ENCODE measurements around the gene PBXIP1. TPM values are rescaled to one million over a fixed set of nuclear protein-coding genes. Genes with fewer than 3 reads are reported as not detected.
"Not testable (repeated sequence)": the region's sequence is repeated elsewhere in the genome, so short reads cannot be mapped to it uniquely, and the experiment has no call there.

PBXIP1 gene
- total RNA-seq, 2 experiments from 2014 or later, result 17.7 to 19.4 TPM

DNA sequence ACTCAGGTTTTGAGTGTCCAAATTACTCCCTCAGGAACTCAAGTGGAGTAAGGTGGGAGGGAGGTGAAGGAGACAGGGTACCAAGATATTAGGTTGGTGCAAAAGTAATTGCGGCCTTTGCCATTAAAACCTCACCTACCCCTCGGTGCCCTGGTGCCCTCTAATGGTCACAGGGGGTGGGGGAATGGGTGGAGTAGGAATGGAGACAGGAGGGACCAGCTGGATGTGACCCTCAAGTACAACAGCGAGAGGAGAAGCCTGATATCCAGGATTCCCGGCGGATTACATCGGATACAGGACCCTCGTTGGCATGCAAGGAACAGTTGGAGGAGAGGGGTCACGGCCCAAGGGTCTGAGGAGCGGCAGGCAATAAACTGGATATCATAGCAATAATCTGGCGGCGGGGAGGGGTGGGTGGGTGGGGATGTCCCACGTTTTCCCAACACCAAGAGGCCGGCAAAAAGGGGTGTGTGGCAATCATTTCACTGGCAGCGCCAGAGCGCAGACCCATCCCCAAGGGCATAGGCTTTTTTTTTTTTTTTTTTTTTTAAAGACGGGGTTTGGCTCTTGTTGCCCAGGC lies 42.4 kb upstream of the PBXIP1 start:
- TF ChIP-seq, protein P1, sequence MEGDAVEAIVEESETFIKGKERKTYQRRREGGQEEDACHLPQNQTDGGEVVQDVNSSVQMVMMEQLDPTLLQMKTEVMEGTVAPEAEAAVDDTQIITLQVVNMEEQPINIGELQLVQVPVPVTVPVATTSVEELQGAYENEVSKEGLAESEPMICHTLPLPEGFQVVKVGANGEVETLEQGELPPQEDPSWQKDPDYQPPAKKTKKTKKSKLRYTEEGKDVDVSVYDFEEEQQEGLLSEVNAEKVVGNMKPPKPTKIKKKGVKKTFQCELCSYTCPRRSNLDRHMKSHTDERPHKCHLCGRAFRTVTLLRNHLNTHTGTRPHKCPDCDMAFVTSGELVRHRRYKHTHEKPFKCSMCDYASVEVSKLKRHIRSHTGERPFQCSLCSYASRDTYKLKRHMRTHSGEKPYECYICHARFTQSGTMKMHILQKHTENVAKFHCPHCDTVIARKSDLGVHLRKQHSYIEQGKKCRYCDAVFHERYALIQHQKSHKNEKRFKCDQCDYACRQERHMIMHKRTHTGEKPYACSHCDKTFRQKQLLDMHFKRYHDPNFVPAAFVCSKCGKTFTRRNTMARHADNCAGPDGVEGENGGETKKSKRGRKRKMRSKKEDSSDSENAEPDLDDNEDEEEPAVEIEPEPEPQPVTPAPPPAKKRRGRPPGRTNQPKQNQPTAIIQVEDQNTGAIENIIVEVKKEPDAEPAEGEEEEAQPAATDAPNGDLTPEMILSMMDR (IDR thresholded peaks at IDR 0.05), result no peak
- ATAC-seq (no peak), DNase-seq (no peak)
- Mint-ChIP-seq H3K9me3 (no peaks in the 10 kb centered on the region), H3K27me3 (no peaks in the 10 kb centered on the region), H3K36me3 (ENCODE audit: low read depth) (no peaks in the 10 kb centered on the region), H3K4me3 (peak overlapping the region; percentile 40), H3K27ac (peak overlapping the region; percentile 49), H3K4me1 (ENCODE audit: low read depth) (peaks cover 35% of the 10 kb centered on the region)
- ChIA-PET CTCF (interaction anchor here (0.8 to 5.3 kb wide), 27 partner anchors 8 to 439 kb away, joined by 3 to 108 read pairs (median 6); partner anchors contain the start of genes ADAM15, CKS1B, EFNA4 and FLAD1), POLR2A (interaction anchor here (0.7 to 8.6 kb wide), 10 partner anchors 8 to 56 kb away, joined by 3 to 85 read pairs (median 7); partner anchors contain the start of genes ADAM15, CKS1B, FLAD1 and PYGO2)
- intact Hi-C loops (cut with micrococcal nuclease), result loop anchor here (5.0 kb wide), 1 partner anchor 36 kb away; the partner anchor contains the start of gene PYGO2

- no peaks in the 10 kb centered on the region for H3K36me3 Mint-ChIP-seq (ENCODE audit: low read depth)
- H3K27ac Mint-ChIP-seq, result peak overlapping the region; percentile 7
- ATAC-seq (no peak), DNase-seq (no peak)
- no peak overlapping the region for H3K4me3 Mint-ChIP-seq
- intact Hi-C loops (cut with micrococcal nuclease), result loop anchor here (5.0 kb wide), 1 partner anchor 35 kb away; the partner anchor contains the start of gene PYGO2
- no peaks in the 10 kb centered on the region for H3K27me3 Mint-ChIP-seq
- H3K9me3 Mint-ChIP-seq, result no peaks in the 10 kb centered on the region
- ChIA-PET POLR2A (interaction anchor here (0.6 to 8.6 kb wide), 7 partner anchors 9 to 61 kb away, joined by 3 to 85 read pairs (median 3); partner anchors contain the start of genes CKS1B, FLAD1, PMVK and SHC1), CTCF (interaction anchor here (1.0 to 5.3 kb wide), 5 partner anchors 14 to 53 kb away, joined by 3 to 108 read pairs (median 6); partner anchors contain the start of genes CKS1B, FLAD1, PYGO2 and SHC1)
- peaks cover 35% of the 10 kb centered on the region for H3K4me1 Mint-ChIP-seq (ENCODE audit: low read depth)
- TF ChIP-seq, protein P1 (IDR thresholded peaks at IDR 0.05), result no peak
Observed at GRCh38 chr1:154996966-154997701, 41.2 kb upstream of the PBXIP1 start.

DNA sequence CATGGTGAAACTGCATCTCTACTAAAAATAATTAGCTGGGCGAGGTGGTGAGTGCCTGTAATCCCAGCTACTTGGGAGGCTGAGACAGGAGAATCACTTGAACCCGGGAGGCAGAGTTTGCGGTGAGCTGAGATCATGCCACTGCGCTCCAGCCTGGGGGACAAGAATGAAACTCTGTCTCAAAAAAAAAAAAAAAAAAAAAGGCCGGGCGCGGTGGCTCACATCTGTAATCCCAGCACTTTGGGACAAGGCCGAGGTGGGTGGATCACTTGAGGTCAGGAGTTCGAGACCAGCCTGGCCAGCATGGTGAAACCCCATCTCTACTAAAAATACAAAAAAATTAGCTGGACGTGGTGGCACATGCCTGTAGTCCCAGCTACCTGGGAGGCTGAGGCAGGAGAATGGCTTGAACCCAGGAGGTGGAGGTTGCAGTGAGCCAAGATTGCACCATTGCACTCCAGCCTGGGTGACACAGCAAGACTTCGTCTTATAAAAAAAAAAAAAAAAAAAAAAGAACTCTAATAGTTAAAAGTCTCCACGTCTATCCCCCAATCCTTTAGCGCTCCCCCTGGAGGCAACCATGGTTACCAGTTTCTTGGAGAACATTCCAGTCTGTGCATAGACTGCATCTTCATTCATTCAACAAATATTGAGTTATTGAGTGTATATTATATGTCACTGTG lies 39.5 kb upstream of the PBXIP1 start:
- H3K27ac Mint-ChIP-seq, result not testable (repeated sequence)

DNA sequence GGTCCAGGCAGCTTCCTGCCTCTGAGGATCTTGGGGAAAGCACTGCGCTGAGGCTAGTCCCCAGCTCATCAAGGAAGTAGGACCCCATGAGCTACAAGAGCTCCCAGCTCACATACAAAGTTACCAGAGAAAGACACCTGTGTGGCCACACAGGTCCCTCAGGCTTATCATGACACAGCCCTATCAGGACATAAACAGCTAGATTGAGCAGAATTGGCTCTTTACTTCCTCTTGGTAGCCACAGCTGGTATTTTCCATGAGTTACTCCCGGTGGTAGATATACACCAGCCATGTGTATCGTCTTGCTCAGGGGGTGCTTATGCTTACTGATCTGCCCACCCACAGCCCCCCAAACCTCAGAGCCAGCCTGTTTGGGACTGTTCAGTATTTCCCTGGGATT lies 38.7 kb upstream of the PBXIP1 start:
- H3K27ac Mint-ChIP-seq, result no peak overlapping the region
- no peaks in the 10 kb centered on the region for H3K9me3 Mint-ChIP-seq
- POLR2A ChIA-PET, result interaction anchor here (0.7 to 8.6 kb wide), 6 partner anchors 11 to 43 kb away, joined by 3 to 85 read pairs (median 3); partner anchors contain the start of gene FLAD1
- H3K36me3 Mint-ChIP-seq (ENCODE audit: low read depth), result peaks cover 4% of the 10 kb centered on the region
- H3K27me3 Mint-ChIP-seq, result no peaks in the 10 kb centered on the region
- CTCF ChIA-PET, result interaction anchor here (0.8 to 3.1 kb wide), 8 partner anchors 11 to 91 kb away, joined by 3 to 25 read pairs (median 7); partner anchors contain the start of genes ADAM15, FLAD1 and PBXIP1
- no peak for ATAC-seq
- intact Hi-C loops (cut with micrococcal nuclease), result no loop called here
- TF ChIP-seq, protein P1 (IDR thresholded peaks at IDR 0.05), result no peak
- peaks cover 29% of the 10 kb centered on the region for H3K4me1 Mint-ChIP-seq (ENCODE audit: low read depth)
- no peak overlapping the region for H3K4me3 Mint-ChIP-seq
- DNase-seq, result no peak

More for the DNA sequence above, 39.5 kb upstream of the PBXIP1 start:
- not testable (repeated sequence) for H3K4me3 Mint-ChIP-seq; H3K27me3 Mint-ChIP-seq; DNase-seq; ATAC-seq; H3K9me3 Mint-ChIP-seq; H3K36me3 Mint-ChIP-seq (ENCODE audit: low read depth)
- CTCF ChIA-PET, result interaction anchor here (1.1 to 5.3 kb wide), 7 partner anchors 12 to 90 kb away, joined by 3 to 108 read pairs (median 5); partner anchors contain the start of genes FLAD1 and PYGO2
- POLR2A ChIA-PET, result interaction anchor here (0.7 to 8.6 kb wide), 3 partner anchors 11 to 21 kb away, joined by 3 to 85 read pairs (median 3); partner anchors contain the start of gene FLAD1
- H3K4me1 Mint-ChIP-seq (ENCODE audit: low read depth), result peaks cover 35% of the 10 kb centered on the region
- intact Hi-C loops (cut with micrococcal nuclease), result loop anchor here (5.0 kb wide), 1 partner anchor 33 kb away; the partner anchor contains the start of gene PYGO2

GRCh38 chr1:154994269-154994587 lies 38.3 kb upstream of the PBXIP1 start:
- ATAC-seq (no peak), DNase-seq (no peak)
- Mint-ChIP-seq H3K4me1 (ENCODE audit: low read depth) (peaks cover 29% of the 10 kb centered on the region), H3K9me3 (no peaks in the 10 kb centered on the region), H3K27me3 (no peaks in the 10 kb centered on the region), H3K36me3 (ENCODE audit: low read depth) (peaks cover 5% of the 10 kb centered on the region), H3K27ac (no peak overlapping the region), H3K4me3 (no peak overlapping the region)
- intact Hi-C loops (cut with micrococcal nuclease), result no loop called here
- CTCF ChIA-PET, result interaction anchor here (0.7 to 3.1 kb wide), 9 partner anchors 11 to 91 kb away, joined by 3 to 25 read pairs (median 7); partner anchors contain the start of genes ADAM15, FLAD1 and PBXIP1
- POLR2A ChIA-PET, result interaction anchor here (0.7 to 8.6 kb wide), 6 partner anchors 10 to 43 kb away, joined by 3 to 85 read pairs (median 3); partner anchors contain the start of gene FLAD1
- TF ChIP-seq, protein P1 (IDR thresholded peaks at IDR 0.05), result no peak

Data from activated CD8-positive, alpha-beta T cell treated with anti-CD3 and anti-CD28 coated beads for 36 hours (primary cell).